H1 (cell line): ENCODE data around the gene PPP1R15B. TPM values are rescaled to one million over a fixed set of nuclear protein-coding genes. Genes with fewer than 3 reads are reported as not detected.

Experiments
- ATF3 ChIP-seq: IDR thresholded peaks from 2 replicates; pipeline ENCODE4 v1.6.1; 2011; ENCODE audit warnings: low read depth, mild to moderate bottlenecking, low read length; ENCODE audit not compliant: insufficient read depth
- CHD7 ChIP-seq: fragments of 300-600 bp; sonication (generic); IDR thresholded peaks from 2 replicates; pipeline ENCODE4 v1.7.1; 2012; ENCODE audit warnings: low read length, moderate library complexity, mild to moderate bottlenecking, inconsistent platforms; ENCODE audit not compliant: insufficient replicate concordance
- MAFK ChIP-seq: IDR thresholded peaks from 2 replicates; pipeline ENCODE4 v1.6.1; 2012; ENCODE audit warnings: low read depth, mild to moderate bottlenecking, improper control_type of control experiment, low read length
- PHF8 ChIP-seq: fragments of 200-600 bp; sonication (generic); conservative IDR thresholded peaks from 2 replicates; pipeline ENCODE4 v1.7.1; 2012; ENCODE audit warnings: low read depth, mild to moderate bottlenecking, inconsistent platforms, low read length, moderate library complexity
- POLR2A ChIP-seq, 2 experiments: IDR thresholded peaks; 1 replicate in 1 of 2; 2 replicates in 1 of 2; pipeline ENCODE4 v1.6.1; 2011; ENCODE audit warnings: low read depth in 2 of 2, low read length in 2 of 2, mild to moderate bottlenecking in 2 of 2; ENCODE audit errors: control extremely low read depth in 1 of 2
- polyA plus RNA-seq, 7 experiments: library from polyadenylated mRNA; depleted of rRNA in 3 of 7; stranded (reverse) in 5 of 7; unstranded in 2 of 7; fragments of >200 nt in 5 of 7; fragments of 200-250 nt in 2 of 7; gene quantifications; 1 replicate in 5 of 7; 2 replicates in 1 of 7; 4 replicates in 1 of 7; pipeline versions ENCODE4 v1.2.1 to v1.2.3, GENCODE V29; 2011 to 2013; ENCODE audit warnings: missing spikeins in 2 of 7, mixed read lengths in 2 of 7
- total RNA-seq: library from RNA; stranded (reverse); fragmentation: NEBNext Ultra II Directional; extraction: Animal tissue kit (Norgen Biotek cat#: 25700); gene quantifications from 2 replicates; pipeline ENCODE4 v1.2.1, GENCODE V29; 2021

The PPP1R15B gene
- total and polyA plus RNA-seq, 2 of the 8 experiments (the other 6 are each of a cell fraction or from before 2014, with no cell fraction given) = 14.4 to 72.2 TPM

- TF ChIP-seq CHD7 = no peak
- TF ChIP-seq POLR2A (IDR thresholded peaks at IDR 0.05; ENCODE audit: control extremely low read depth in 1 of 2, low read depth in 2 of 2, low read length in 2 of 2) = no peak
- TF ChIP-seq PHF8 = no peak
- no peak for TF ChIP-seq ATF3
- TF ChIP-seq MAFK = no peak
Observed at GRCh38 chr1:204457666-204458065, 46.0 kb upstream of the PPP1R15B start (continued).
